ENCODE data around the gene PML. TPM values are rescaled to one million over a fixed set of nuclear protein-coding genes. Genes with fewer than 3 reads are reported as not detected.

The PML gene
- total RNA-seq, 1 donor from 2014 or later: 27.8 TPM

GRCh38 chr15:74022706-74023470 lies 28.4 kb downstream of the PML start:
- Mint-ChIP-seq H3K36me3 (ENCODE audit: insufficient read depth) (peaks cover 9% of the 10 kb centered on the region), H3K4me3 (ENCODE audit: low read depth) (no peak overlapping the region), H3K4me1 (ENCODE audit: low read depth) (no peaks in the 10 kb centered on the region), H3K9me3 (ENCODE audit: low read depth) (no peaks in the 10 kb centered on the region), H3K27me3 (no peaks in the 10 kb centered on the region), H3K27ac (no peak overlapping the region)
- no peak for DNase-seq (ENCODE audit: low spot score, unreplicated experiment)
- TF ChIP-seq CTCF (IDR thresholded peaks at IDR 0.05; ENCODE audit: unreplicated experiment): no peak

- no peak overlapping the region for H3K27ac Mint-ChIP-seq
- H3K4me1 Mint-ChIP-seq (ENCODE audit: low read depth): no peaks in the 10 kb centered on the region
- no peak for DNase-seq (ENCODE audit: low spot score, unreplicated experiment)
- H3K27me3 Mint-ChIP-seq: no peaks in the 10 kb centered on the region
- H3K9me3 Mint-ChIP-seq (ENCODE audit: low read depth): no peaks in the 10 kb centered on the region
- H3K36me3 Mint-ChIP-seq (ENCODE audit: insufficient read depth): peaks cover 9% of the 10 kb centered on the region
- TF ChIP-seq CTCF (IDR thresholded peaks at IDR 0.05; ENCODE audit: unreplicated experiment): no peak
- no peak overlapping the region for H3K4me3 Mint-ChIP-seq (ENCODE audit: low read depth)
Measured at GRCh38 chr15:74024687-74025086, 30.2 kb downstream of the PML start.

GRCh38 chr15:74025436-74025835 lies 30.9 kb downstream of the PML start:
- TF ChIP-seq CTCF (IDR thresholded peaks at IDR 0.05; ENCODE audit: unreplicated experiment): no peak
- H3K27ac Mint-ChIP-seq: no peak overlapping the region
- H3K9me3 Mint-ChIP-seq (ENCODE audit: low read depth): no peaks in the 10 kb centered on the region
- H3K4me3 Mint-ChIP-seq (ENCODE audit: low read depth): no peak overlapping the region
- DNase-seq (ENCODE audit: low spot score, unreplicated experiment): no peak
- H3K4me1 Mint-ChIP-seq (ENCODE audit: low read depth): no peaks in the 10 kb centered on the region
- H3K36me3 Mint-ChIP-seq (ENCODE audit: insufficient read depth): peaks cover 9% of the 10 kb centered on the region
- H3K27me3 Mint-ChIP-seq: no peaks in the 10 kb centered on the region

GRCh38 chr15:74027688-74028087 lies 33.2 kb downstream of the PML start:
- no peaks in the 10 kb centered on the region for H3K9me3 Mint-ChIP-seq (ENCODE audit: low read depth)
- H3K4me1 Mint-ChIP-seq (ENCODE audit: low read depth): no peaks in the 10 kb centered on the region

GRCh38 chr15:74028646-74029045 lies 34.1 kb downstream of the PML start:
- DNase-seq (ENCODE audit: low spot score, unreplicated experiment): no peak
- H3K4me1 Mint-ChIP-seq (ENCODE audit: low read depth): no peaks in the 10 kb centered on the region
- no peaks in the 10 kb centered on the region for H3K27me3 Mint-ChIP-seq
- no peak overlapping the region for H3K27ac Mint-ChIP-seq
- no peaks in the 10 kb centered on the region for H3K9me3 Mint-ChIP-seq (ENCODE audit: low read depth)
- peaks cover 2% of the 10 kb centered on the region for H3K36me3 Mint-ChIP-seq (ENCODE audit: insufficient read depth)
- TF ChIP-seq CTCF (IDR thresholded peaks at IDR 0.05; ENCODE audit: unreplicated experiment): no peak
- no peak overlapping the region for H3K4me3 Mint-ChIP-seq (ENCODE audit: low read depth)

More at GRCh38 chr15:74027688-74028087, 33.2 kb downstream of the PML start:
- Mint-ChIP-seq H3K4me3 (ENCODE audit: low read depth) (no peak overlapping the region), H3K27ac (no peak overlapping the region), H3K27me3 (no peaks in the 10 kb centered on the region), H3K36me3 (ENCODE audit: insufficient read depth) (peaks cover 4% of the 10 kb centered on the region)
- TF ChIP-seq CTCF (IDR thresholded peaks at IDR 0.05; ENCODE audit: unreplicated experiment): no peak
- no peak for DNase-seq (ENCODE audit: low spot score, unreplicated experiment)

Data from progenitor cell of endocrine pancreas (in vitro differentiated cells).